ENCODE results near the gene MORN1.

Gene MORN1

DNA sequence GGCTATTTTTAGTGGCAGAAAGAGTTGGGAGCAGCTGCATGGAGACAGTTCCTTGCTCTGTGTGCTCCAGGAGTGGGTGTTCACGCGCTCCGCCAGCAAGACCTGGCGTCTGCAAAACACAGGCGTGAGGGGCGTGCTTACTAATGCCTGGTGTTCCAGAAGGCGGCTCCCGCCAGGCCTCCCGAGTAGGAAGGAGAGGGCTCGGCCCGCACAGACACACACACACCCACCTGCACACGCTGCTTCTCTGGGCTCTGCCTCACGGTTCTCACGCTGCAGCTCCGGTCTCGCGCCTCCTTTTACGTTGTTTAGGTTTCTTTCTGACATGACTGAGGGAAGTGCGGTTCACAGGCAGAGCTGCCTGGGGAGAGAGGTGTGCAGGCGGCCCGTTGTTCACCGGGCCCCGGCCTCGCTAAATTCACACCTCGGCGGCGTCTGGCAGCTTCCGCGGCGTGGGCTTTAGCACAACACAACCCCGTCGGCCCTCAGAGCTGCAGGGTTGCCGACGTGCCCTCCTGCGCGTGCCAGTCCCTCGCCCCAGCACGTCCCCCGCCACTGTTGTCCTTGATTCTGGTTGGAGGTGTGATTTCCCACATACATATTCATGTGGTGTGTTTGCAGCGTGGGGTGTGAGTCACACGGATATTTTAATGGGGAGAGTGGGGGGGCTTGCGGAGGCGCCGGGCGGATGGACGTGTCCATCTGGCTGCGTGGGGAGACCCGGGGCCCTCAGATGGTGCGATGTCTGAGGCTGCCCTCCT, 86.3 kb downstream of the MORN1 start:
- TF ChIP-seq, protein P1, sequence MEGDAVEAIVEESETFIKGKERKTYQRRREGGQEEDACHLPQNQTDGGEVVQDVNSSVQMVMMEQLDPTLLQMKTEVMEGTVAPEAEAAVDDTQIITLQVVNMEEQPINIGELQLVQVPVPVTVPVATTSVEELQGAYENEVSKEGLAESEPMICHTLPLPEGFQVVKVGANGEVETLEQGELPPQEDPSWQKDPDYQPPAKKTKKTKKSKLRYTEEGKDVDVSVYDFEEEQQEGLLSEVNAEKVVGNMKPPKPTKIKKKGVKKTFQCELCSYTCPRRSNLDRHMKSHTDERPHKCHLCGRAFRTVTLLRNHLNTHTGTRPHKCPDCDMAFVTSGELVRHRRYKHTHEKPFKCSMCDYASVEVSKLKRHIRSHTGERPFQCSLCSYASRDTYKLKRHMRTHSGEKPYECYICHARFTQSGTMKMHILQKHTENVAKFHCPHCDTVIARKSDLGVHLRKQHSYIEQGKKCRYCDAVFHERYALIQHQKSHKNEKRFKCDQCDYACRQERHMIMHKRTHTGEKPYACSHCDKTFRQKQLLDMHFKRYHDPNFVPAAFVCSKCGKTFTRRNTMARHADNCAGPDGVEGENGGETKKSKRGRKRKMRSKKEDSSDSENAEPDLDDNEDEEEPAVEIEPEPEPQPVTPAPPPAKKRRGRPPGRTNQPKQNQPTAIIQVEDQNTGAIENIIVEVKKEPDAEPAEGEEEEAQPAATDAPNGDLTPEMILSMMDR (conservative IDR thresholded peaks at IDR 0.05; ENCODE audit: control insufficient read depth, insufficient read depth, low read depth, low read length), result no peak
- H3K4me3 ChIP-seq (ENCODE audit: control insufficient read depth, low read depth, low read length), result no peak overlapping the region
- no peak for DNase-seq (ENCODE audit: low read depth)

DNA sequence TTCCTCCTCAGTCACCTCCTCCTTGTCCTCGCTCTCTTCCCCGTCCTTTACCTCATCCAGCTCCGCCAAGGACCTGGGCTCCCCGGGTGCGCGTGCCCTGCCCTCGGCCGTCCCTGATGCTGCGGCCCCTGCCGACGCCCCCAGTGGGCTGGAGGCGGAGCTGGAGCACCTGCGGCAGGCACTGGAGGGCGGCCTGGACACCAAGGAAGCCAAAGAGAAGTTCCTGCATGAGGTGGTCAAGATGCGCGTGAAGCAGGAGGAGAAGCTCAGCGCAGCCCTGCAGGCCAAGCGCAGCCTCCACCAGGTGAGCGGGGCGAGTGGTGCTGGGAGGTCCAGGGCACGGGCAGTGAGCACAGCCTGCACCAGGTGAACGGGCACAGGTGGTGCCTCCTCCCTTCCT, 87.1 kb downstream of the MORN1 start:
- no peak for DNase-seq (ENCODE audit: low read depth)
- no peak overlapping the region for H3K4me3 ChIP-seq (ENCODE audit: control insufficient read depth, low read depth, low read length)

DNA sequence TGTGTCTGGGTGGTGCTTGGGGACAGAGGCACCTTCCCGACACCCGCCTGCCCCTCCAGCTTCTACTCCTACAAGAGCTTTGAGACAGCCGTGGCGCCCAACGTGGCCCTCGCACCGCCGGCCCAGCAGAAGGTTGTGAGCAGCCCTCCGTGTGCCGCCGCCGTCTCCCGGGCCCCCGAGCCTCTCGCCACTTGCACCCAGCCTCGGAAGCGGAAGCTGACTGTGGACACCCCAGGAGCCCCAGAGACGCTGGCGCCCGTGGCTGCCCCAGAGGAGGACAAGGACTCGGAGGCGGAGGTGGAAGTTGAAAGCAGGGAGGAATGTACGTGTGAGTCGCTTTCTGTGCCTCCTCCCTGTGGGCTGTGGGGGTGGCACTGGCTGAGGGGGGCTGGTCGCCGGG, 87.6 kb downstream of the MORN1 start:
- DNase-seq (ENCODE audit: low read depth), result no peak
- H3K4me3 ChIP-seq (ENCODE audit: control insufficient read depth, low read depth, low read length), result no peak overlapping the region
- TF ChIP-seq, protein P1 (conservative IDR thresholded peaks at IDR 0.05; ENCODE audit: control insufficient read depth, insufficient read depth, low read depth, low read length), result no peak

More for the DNA sequence above, 87.1 kb downstream of the MORN1 start:
- TF ChIP-seq, protein P1 (conservative IDR thresholded peaks at IDR 0.05; ENCODE audit: control insufficient read depth, insufficient read depth, low read depth, low read length), result no peak

DNA sequence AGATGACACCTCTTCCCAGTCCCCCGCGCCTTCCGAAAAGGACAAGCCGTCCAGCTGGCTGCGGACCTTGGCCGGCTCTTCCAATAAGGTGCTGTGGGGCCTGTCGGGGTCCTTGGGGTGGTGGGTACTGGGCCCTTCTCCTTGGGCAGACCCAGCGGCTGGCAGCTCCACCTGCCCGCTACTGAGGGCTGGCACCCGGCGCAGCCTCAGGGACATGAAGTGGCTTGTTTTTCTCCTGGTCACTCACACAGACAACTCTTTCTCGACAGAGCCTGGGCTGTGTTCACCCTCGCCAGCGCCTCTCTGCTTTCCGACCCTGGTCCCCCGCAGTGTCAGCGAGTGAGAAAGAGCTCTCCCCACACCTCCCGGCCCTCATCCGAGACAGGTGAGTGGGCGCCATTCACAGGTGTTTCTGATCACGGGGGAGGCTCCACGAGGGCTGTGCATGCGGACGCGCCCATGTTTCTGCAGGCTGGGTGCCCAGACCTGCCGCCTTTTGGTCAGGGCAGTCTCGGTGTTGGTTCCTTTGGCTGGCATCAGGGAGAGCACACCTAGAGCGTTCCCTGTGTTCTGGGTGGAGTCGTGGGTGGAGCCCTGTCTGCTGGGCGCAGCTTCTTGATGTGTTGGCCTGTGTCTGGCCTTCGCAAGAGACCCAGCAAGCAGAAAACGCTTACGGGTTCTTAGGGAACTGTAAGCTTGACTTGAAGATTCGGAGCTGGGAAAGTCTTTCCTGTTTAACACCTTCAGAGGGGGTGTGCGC, 88.2 kb downstream of the MORN1 start:
- no peak for DNase-seq (ENCODE audit: low read depth)
- no peak overlapping the region for H3K4me3 ChIP-seq (ENCODE audit: control insufficient read depth, low read depth, low read length)
- TF ChIP-seq, protein P1 (conservative IDR thresholded peaks at IDR 0.05; ENCODE audit: control insufficient read depth, insufficient read depth, low read depth, low read length), result no peak

DNA sequence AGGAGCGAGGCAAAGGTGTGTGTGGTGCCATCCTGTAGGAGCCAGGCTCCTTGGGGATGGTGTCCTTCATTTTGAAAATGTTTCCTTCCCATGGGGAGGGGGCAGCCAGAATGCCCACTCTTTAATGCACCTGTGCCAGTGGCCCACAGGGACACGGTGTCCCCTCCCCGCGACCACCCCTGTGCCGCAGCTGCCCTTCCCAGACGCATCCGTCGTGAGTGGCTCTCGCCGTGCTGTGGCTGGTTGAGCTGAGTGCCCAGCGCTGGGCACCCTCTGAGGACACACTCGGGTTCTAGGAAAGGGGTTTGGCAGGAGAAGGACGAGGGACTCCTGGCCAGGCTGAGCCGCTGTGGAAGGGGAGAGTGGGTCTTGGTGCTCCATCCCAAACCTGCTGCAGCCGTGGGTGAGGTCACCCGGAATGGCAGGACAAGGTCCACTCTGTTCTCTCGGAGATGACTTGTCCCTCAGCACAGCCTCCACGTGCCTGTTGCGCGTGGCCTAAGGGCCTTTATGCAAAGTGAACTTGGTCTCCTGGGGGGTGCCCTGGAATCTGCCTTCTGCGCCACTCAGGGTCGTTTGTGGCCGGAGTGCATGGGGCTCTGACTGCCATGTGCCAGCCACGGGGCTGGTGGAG, 88.9 kb downstream of the MORN1 start:
- DNase-seq (ENCODE audit: low read depth), result no peak
- H3K4me3 ChIP-seq (ENCODE audit: control insufficient read depth, low read depth, low read length), result no peak overlapping the region
- TF ChIP-seq, protein P1 (conservative IDR thresholded peaks at IDR 0.05; ENCODE audit: control insufficient read depth, insufficient read depth, low read depth, low read length), result no peak

DNA sequence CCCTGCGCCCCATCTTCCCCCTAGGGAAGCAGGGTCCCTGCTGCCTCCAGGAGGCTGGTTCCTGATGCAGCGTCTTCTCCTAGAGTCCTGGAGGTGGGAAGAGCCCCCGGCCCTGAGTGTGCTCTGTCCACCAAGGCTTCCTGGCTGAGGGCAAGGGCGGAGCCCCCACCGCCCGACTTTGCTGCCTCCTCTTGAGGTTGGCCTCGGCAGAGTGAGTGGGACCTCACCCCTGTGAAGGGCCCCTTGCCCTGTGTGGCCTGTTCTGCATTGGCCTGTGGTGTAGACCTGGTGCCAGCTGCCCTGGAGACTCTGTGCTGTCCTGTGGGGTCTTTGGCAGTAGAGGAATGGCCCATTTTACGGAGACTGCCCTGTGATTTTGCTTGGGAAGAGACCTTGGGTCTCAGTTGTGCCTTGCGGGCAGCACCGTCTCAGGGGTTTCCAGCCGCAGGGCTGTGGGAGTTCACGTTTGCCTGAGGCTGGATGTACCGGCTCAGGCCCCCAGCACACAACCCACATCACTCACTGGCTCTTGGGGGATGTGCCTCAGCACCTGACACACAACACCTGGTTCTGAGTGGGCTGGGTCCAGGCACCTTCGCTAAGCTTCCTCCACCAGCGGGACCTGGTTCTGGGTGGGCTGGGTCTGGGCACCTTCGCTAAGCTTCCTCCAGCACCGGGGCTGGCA, 89.6 kb downstream of the MORN1 start:
- no peak overlapping the region for H3K4me3 ChIP-seq (ENCODE audit: control insufficient read depth, low read depth, low read length)
- TF ChIP-seq, protein P1 (conservative IDR thresholded peaks at IDR 0.05; ENCODE audit: control insufficient read depth, insufficient read depth, low read depth, low read length), result no peak
- DNase-seq (ENCODE audit: low read depth), result no peak
